Measurements from ENCODE around the gene RNF225. TPM values are rescaled to one million over a fixed set of nuclear protein-coding genes. Genes with fewer than 3 reads are reported as not detected.

The RNF225 gene
- total and polyA plus RNA-seq, 2 of the 13 experiments (the other 11 are each of a cell fraction or from before 2014, with no cell fraction given), result not detected

- no peak for TF ChIP-seq CBX2 (IDR thresholded peaks at IDR 0.05; ENCODE audit: low read depth, low read length)
- no peak for TF ChIP-seq CBX2 (CRISPR knock-in tag; IDR thresholded peaks at IDR 0.05; ENCODE audit: low read depth)
- TF ChIP-seq ZBTB14 (CRISPR knock-in tag; IDR thresholded peaks at IDR 0.05), result 0 out of 2 replicates have a peak, but pooled peaks have one; percentile 5
- peak; percentile 40; the same call in 1 of the 2 replicates for TF ChIP-seq ZBED4 (CRISPR knock-in tag; IDR thresholded peaks at IDR 0.05; ENCODE audit: borderline replicate concordance)
- TF ChIP-seq ZNF10 (CRISPR knock-in tag; IDR thresholded peaks at IDR 0.05; ENCODE audit: borderline replicate concordance, low read depth), result no peak
- no peak; the same call in 1 of the 2 replicates for TF ChIP-seq NR2F2 (IDR thresholded peaks at IDR 0.05; ENCODE audit: borderline replicate concordance, low read depth)
- no peak for TF ChIP-seq ZNF160 (CRISPR knock-in tag; IDR thresholded peaks at IDR 0.05)
- peak; percentile 91; the same call in 1 of the 2 replicates for TF ChIP-seq ZNF547 (CRISPR knock-in tag; IDR thresholded peaks at IDR 0.05)
- TF ChIP-seq DR1 (CRISPR knock-in tag; IDR thresholded peaks at IDR 0.05), result peak; percentile 96
- peak; percentile 86 for TF ChIP-seq CEBPB (IDR thresholded peaks at IDR 0.05; ENCODE audit: borderline replicate concordance, low read depth, low read length)
- peak; percentile 83 for TF ChIP-seq ZNF430 (CRISPR knock-in tag; IDR thresholded peaks at IDR 0.05)
- TF ChIP-seq CCDC6 (CRISPR knock-in tag; IDR thresholded peaks at IDR 0.05), result peak; percentile 36; the same call in 1 of the 2 replicates
- no peak for TF ChIP-seq NBN (conservative IDR thresholded peaks at IDR 0.05)
- TF ChIP-seq YEATS4 (CRISPR knock-in tag; IDR thresholded peaks at IDR 0.05; ENCODE audit: borderline replicate concordance), result peak; percentile 95
- TF ChIP-seq ZGPAT (CRISPR knock-in tag; IDR thresholded peaks at IDR 0.05), result peak; percentile 91
- peak; percentile 87 for TF ChIP-seq ZNF34 (CRISPR knock-in tag; IDR thresholded peaks at IDR 0.05; ENCODE audit: borderline replicate concordance)
- peak; percentile 47; the same call in 1 of the 2 replicates for TF ChIP-seq ESRRA (CRISPR knock-in tag; IDR thresholded peaks at IDR 0.05; ENCODE audit: low read depth)
- TF ChIP-seq MEIS2 (CRISPR knock-in tag; IDR thresholded peaks at IDR 0.05), result peak; percentile 12; the same call in 1 of the 2 replicates
- TF ChIP-seq HNRNPH1 (optimal IDR thresholded peaks at IDR 0.05; ENCODE audit: low read depth, low read length), result no peak
- no peak for TF ChIP-seq TP53 (CRISPR knock-in tag; conservative IDR thresholded peaks at IDR 0.05)
- TF ChIP-seq ZKSCAN1 (IDR thresholded peaks at IDR 0.05; ENCODE audit: low read length), result no peak
- TF ChIP-seq TRAFD1 (CRISPR knock-in tag; IDR thresholded peaks at IDR 0.05; ENCODE audit: borderline replicate concordance), result no peak
Measured at GRCh38 chr19:58386576-58387337, 8.7 kb upstream of the RNF225 start, which contains the start of gene RPS5 (continued).
